Kidney (tissue), 14 donors: ENCODE data around the gene TRPM2. TPM values are rescaled to one million over a fixed set of nuclear protein-coding genes. Genes with fewer than 3 reads are reported as not detected.

ENCODE experiments used
- DNase-seq, 5 donors: peaks; one replicate each; pipeline ENCODE4 v3.0.0-alpha.2; 2013 to 2020
- FAIRE-seq: peaks from 2 replicates; lab custom pipeline; 2012; peaks lifted over from hg19 to GRCh38; lab: Jason Lieb, UNC
- H3K27ac ChIP-seq, 2 donors: one replicate each; pipeline ENCODE4 v1.7.0; 2013; ENCODE audit warnings: low read depth in 2 of 2, low read length in 2 of 2, inconsistent platforms in 1 of 2
- H3K27me3 ChIP-seq: one replicate; pipeline ENCODE4 v1.7.1; 2013; ENCODE audit warnings: low read length, inconsistent platforms; ENCODE audit not compliant: control insufficient read depth, insufficient read depth
- H3K36me3 ChIP-seq, 3 donors: one replicate each; pipeline versions ENCODE4 v1.7.0 to v1.7.1; 2013; ENCODE audit warnings: low read length in 3 of 3, control low read depth in 1 of 3, inconsistent platforms in 1 of 3; ENCODE audit not compliant: insufficient read depth in 3 of 3, control insufficient read depth in 2 of 3
- H3K4me1 ChIP-seq, 3 donors: one replicate each; pipeline versions ENCODE4 v1.7.0 to v1.7.1; 2013; ENCODE audit warnings: low read length in 3 of 3, inconsistent platforms in 1 of 3, low read depth in 1 of 3; ENCODE audit not compliant: control insufficient read depth in 2 of 3, insufficient read depth in 2 of 3
- H3K4me3 ChIP-seq, 3 donors: one replicate each; pipeline versions ENCODE4 v1.7.0 to v1.8.1; 2013; ENCODE audit warnings: low read length in 3 of 3, control low read depth in 1 of 3, inconsistent platforms in 1 of 3
- H3K9ac ChIP-seq, 3 donors: one replicate each; pipeline versions ENCODE4 v1.7.0 to v1.7.1; 2013; ENCODE audit warnings: low read length in 3 of 3, control low read depth in 1 of 3, inconsistent platforms in 1 of 3
- H3K9me3 ChIP-seq, 3 donors: one replicate each; pipeline versions ENCODE4 v1.7.0 to v1.7.1; 2013; ENCODE audit warnings: low read length in 3 of 3, control low read depth in 1 of 3, inconsistent platforms in 1 of 3; ENCODE audit not compliant: control insufficient read depth in 2 of 3, insufficient read depth in 1 of 3
- intact Hi-C: fragments of 100-400 bp; cut with DNase I; formaldehyde crosslinking; loops from one replicate; pipeline ENCODE4 v1.11.1; 2022
- polyA plus RNA-seq: library from polyadenylated mRNA; stranded (reverse); fragments of 350-450 nt; fragmentation: Illumina TruSeq; extraction: RNeasy Lipid Tissue Mini Kit (QIAGEN cat#74804); gene quantifications from one replicate; pipeline ENCODE4 v1.2.3, GENCODE V29; 2014; ENCODE audit warnings: low read depth, low replicate concordance; ENCODE audit not compliant: insufficient read depth
- total RNA-seq: library from RNA; stranded (reverse); fragmentation: NEBNext Ultra II Directional; extraction: Animal tissue kit (Norgen Biotek cat#: 25700); gene quantifications from one replicate; pipeline ENCODE4 v1.2.1, GENCODE V29; 2021
- TF ChIP-seq, protein P1 (sequence below): IDR thresholded peaks from 3 replicates; pipeline ENCODE4 v1.5.1; 2012; ENCODE audit warnings: mild to moderate bottlenecking, moderate library complexity, borderline replicate concordance; ENCODE audit not compliant: insufficient read depth; ENCODE audit errors: extremely low read depth
- donor health status: control.
- donor health status: control.
- donor health status: control.
- donor health status: control.
- donor health status: control.
- donor health status: DM: yes; HTN: yes; CAD: no.
- donor health status: Normal renal cell carcinoma (clear cell type).

The TRPM2 gene
- total and polyA plus RNA-seq, 2 donors from 2014 or later, result 2.0 to 11.5 TPM

DNA sequence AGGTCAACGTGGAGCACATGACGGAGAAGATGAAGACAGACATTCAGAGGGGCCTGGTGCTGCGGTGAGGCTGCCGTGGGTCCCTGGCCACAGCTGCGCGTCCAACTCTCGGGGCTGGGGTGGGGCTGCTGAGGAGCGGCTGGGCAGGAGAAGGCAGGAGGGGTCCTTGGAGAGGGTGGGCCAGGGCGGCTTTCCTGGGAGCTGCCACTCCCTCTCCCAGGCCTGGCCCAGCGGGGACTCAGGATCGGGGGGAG, 28.6 kb upstream of the TRPM2 start:
- Histone ChIP-seq H3K9ac (no peak overlapping the region), H3K27ac (no peak overlapping the region), H3K4me1 (peaks cover 0 to 2% (median 0%) of the 10 kb centered on the region in 3 donors), H3K36me3 (peaks cover 0 to 21% (median 12%) of the 10 kb centered on the region in 3 donors), H3K27me3 (no peaks in the 10 kb centered on the region), H3K9me3 (no peaks in the 10 kb centered on the region), H3K4me3 (no peak overlapping the region)
- intact Hi-C loops, result no loop called here
- TF ChIP-seq, protein P1, sequence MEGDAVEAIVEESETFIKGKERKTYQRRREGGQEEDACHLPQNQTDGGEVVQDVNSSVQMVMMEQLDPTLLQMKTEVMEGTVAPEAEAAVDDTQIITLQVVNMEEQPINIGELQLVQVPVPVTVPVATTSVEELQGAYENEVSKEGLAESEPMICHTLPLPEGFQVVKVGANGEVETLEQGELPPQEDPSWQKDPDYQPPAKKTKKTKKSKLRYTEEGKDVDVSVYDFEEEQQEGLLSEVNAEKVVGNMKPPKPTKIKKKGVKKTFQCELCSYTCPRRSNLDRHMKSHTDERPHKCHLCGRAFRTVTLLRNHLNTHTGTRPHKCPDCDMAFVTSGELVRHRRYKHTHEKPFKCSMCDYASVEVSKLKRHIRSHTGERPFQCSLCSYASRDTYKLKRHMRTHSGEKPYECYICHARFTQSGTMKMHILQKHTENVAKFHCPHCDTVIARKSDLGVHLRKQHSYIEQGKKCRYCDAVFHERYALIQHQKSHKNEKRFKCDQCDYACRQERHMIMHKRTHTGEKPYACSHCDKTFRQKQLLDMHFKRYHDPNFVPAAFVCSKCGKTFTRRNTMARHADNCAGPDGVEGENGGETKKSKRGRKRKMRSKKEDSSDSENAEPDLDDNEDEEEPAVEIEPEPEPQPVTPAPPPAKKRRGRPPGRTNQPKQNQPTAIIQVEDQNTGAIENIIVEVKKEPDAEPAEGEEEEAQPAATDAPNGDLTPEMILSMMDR, result no peak
- DNase-seq (no peak), FAIRE-seq (no peak)

DNA sequence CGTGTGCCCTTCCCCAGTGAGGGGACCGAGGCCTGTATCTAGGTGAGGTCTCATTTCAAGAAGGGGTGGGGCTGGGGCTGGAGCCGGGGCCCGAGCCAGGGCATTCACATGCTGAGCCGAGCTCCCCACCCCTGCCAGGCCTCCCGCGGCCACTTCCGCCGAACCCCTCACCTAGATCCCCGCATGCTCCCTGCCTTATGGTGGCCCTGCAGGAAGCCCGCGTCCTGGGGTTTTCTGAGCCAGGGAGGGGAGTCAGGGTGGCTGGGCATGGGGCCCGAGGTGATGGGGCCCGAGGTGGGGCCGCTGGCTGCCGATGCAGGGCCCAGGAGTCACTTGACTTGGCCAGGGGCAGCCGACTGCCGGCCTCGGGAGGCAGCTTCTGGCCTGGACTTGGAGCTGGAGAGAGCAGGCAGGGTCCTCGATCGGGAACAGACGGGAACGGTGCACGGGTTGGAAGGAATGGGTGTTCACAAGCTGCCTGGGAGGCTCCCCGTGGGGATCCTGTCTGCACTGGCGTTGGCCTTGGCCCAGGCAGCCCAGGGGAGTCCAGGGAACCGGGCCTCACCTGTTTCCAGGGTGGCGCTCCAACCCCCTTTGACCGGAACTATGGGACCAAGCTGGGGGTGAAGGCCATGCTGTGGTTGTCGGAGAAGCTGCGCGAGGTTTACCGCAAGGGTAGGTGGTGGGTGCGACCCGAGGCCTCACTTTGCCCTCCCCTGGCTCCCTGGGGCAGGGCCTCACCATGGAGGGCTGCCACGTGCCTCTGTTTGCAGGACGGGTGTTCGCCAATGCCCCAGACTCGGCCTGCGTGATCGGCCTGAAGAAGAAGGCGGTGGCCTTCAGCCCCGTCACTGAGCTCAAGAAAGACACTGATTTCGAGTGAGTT, 27.8 kb upstream of the TRPM2 start:
- H3K27me3 ChIP-seq, result no peaks in the 10 kb centered on the region
- H3K4me3 ChIP-seq, result no peak overlapping the region
- H3K27ac ChIP-seq, result no peak overlapping the region
- DNase-seq (no peak), FAIRE-seq (no peak)
- peaks cover 0 to 21% (median 12%) of the 10 kb centered on the region in 3 donors for H3K36me3 ChIP-seq
- intact Hi-C loops, result no loop called here
- peaks cover 0 to 2% (median 0%) of the 10 kb centered on the region in 3 donors for H3K4me1 ChIP-seq
- H3K9ac ChIP-seq, result no peak overlapping the region
- TF ChIP-seq, protein P1, result no peak
- H3K9me3 ChIP-seq, result no peaks in the 10 kb centered on the region

DNA sequence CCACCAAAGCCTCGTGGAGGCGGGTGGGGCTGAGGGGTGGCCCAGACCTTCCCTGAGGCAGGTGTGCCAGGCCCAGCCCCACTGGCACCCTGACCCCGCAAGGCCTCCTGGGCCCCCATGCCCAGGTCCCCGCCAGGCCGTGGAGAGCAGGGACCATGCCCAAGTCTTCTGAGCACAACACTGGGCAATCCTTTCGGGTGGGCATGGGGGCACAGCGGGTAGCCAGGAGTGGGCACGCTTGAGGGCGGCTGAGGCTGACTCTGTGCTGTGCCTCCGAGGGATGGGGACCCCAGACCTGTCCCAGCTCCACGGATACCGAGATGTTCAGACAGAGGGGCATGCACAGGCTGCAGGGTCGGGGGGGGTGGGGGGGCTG, 27.2 kb upstream of the TRPM2 start:
- intact Hi-C loops, result no loop called here
- H3K36me3 ChIP-seq, result peaks cover 0 to 21% (median 10%) of the 10 kb centered on the region in 3 donors

More for the DNA sequence above, 27.2 kb upstream of the TRPM2 start:
- Histone ChIP-seq H3K27me3 (no peaks in the 10 kb centered on the region), H3K9me3 (no peaks in the 10 kb centered on the region), H3K4me1 (peaks cover 0 to 2% (median 0%) of the 10 kb centered on the region in 3 donors), H3K4me3 (no peak overlapping the region), H3K9ac (no peak overlapping the region), H3K27ac (no peak overlapping the region)
- TF ChIP-seq, protein P1, result no peak
- no peak for DNase-seq
- FAIRE-seq, result no peak
